ENCODE results near the gene POLR1H. TPM values are rescaled to one million over a fixed set of nuclear protein-coding genes. Genes with fewer than 3 reads are reported as not detected.

Gene POLR1H
- total RNA-seq, 4 donors from 2014 or later, result 22.5 to 39.2 (median 24.9) TPM

DNA sequence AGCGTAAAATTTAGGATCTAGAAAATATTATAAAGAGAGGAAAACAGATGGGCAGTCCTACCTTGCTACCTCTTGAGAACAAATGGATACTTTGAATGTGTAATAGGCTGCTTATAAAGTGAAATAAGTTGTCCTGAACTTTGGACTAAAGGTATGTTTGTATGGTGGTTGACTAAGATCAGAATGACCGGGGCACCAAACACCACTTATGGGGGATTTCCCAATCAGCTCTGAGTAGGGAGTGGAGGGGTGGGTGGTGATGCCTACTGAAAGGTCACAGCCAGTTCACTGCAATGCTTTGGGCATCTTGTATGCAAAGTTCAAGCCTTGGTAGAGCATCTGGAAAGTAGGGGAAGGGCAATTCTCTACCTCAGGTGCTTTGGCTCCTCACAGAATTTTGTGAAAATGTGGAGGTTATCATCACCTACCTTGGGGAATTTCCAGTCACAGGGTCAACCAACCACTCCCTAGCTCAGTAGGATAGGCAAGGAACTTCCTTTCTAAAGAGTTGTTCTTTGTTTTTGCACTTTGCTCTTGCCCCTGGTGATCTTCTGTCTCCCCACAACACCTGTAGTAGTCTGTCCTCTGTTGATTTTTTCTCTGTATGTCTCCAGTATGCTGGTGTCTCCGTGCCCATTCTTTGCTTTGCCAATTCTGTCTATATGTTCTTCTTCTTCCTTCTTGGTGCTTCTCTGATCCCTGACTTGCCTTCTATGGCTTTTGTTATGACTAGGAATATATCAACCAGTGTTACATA is 52.1 kb downstream of the POLR1H start, which contains the start of gene TRIM31:
Gene TRIM31, minus strand, starts transcription at position 88 of the 757 bp plus-strand sequence. CDS start 285 bp downstream, outside the sequence.
- TF ChIP-seq, protein P1, sequence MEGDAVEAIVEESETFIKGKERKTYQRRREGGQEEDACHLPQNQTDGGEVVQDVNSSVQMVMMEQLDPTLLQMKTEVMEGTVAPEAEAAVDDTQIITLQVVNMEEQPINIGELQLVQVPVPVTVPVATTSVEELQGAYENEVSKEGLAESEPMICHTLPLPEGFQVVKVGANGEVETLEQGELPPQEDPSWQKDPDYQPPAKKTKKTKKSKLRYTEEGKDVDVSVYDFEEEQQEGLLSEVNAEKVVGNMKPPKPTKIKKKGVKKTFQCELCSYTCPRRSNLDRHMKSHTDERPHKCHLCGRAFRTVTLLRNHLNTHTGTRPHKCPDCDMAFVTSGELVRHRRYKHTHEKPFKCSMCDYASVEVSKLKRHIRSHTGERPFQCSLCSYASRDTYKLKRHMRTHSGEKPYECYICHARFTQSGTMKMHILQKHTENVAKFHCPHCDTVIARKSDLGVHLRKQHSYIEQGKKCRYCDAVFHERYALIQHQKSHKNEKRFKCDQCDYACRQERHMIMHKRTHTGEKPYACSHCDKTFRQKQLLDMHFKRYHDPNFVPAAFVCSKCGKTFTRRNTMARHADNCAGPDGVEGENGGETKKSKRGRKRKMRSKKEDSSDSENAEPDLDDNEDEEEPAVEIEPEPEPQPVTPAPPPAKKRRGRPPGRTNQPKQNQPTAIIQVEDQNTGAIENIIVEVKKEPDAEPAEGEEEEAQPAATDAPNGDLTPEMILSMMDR (IDR thresholded peaks at IDR 0.05), result no peak
- no peak for ATAC-seq (ENCODE audit: low FRiP score)
- no peak for DNase-seq (ENCODE audit: low spot score)

DNA sequence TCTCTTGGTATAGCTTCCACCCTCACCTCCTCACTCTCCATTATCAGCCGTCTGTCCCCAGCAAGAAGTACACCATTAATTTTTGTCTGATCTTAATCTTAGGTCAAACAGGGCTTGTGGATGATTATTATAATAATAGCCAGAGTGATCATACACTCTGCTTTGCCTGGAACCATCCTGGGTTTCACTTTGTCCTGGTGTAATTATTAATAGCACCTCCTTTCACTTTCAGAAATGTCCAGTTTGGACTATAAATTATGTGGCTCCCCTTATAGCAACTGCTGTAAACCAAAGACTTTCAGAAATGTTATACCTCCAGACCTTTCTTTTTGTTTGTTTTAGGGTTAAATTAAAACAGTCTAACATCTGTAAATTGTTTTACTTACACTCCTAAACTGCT is 52.8 kb downstream of the POLR1H start:
- no peak for ATAC-seq (ENCODE audit: low FRiP score)
- no peak for DNase-seq (ENCODE audit: low spot score)
- TF ChIP-seq, protein P1 (IDR thresholded peaks at IDR 0.05), result no peak

Small RNA genes within 50 kb of the gene (small RNA-seq; reads per million reads assigned to genes)
- gene RF02218 (not detected), gene RF02219 (not detected), gene RF02220 (not detected)

Other genes with a start within 250 kb of the POLR1H start
- not detected for gene HLA-G, start 233.4 kb upstream of the POLR1H start, total RNA-seq
- gene HLA-A, start 118.7 kb upstream of the POLR1H start, total RNA-seq, result 100 to 1,000 TPM; 354 to 771 (median 610) TPM
- gene PPP1R11, start 5.9 kb downstream of the POLR1H start, total RNA-seq, result 10 to 100 TPM; 27.9 to 38.4 (median 30.7) TPM
- gene RNF39, start 14.5 kb downstream of the POLR1H start, total RNA-seq, result 1 to 10 TPM in 1 of 4 donors, under 1 TPM in 3; 0.36 to 1.7 (median 0.71) TPM
- gene TRIM31, start 51.8 kb downstream of the POLR1H start, total RNA-seq, result not detected
- gene TRIM40, start 74.9 kb downstream of the POLR1H start, total RNA-seq, result not detected
- under 1 TPM in 1 of 4 donors, not detected in 3; 0.09 TPM for gene TRIM10, start 99.9 kb downstream of the POLR1H start, total RNA-seq
- not detected for gene TRIM15, start 102.3 kb downstream of the POLR1H start, total RNA-seq
- gene TRIM26, start 152.1 kb downstream of the POLR1H start, total RNA-seq, result 10 to 100 TPM; 32.5 to 45.7 (median 38.8) TPM